Activated CD8-positive, alpha-beta memory T cell treated with anti-CD3 and anti-CD28 coated beads for 1 hour (primary cell): ENCODE data around the gene PPHLN1.
"Not testable (repeated sequence)": the region's sequence is repeated elsewhere in the genome, so short reads cannot be mapped to it uniquely, and the experiment has no call there.

Experiments
- DNase-seq, 2 donors: peaks; one replicate each; pipeline ENCODE4 v3.0.0-alpha.2; 2020; ENCODE audit warnings: low read depth in 1 of 2; ENCODE audit errors: extremely low read depth in 1 of 2

PPHLN1 gene

GRCh38 chr12:42365486-42365885 lies 39.5 kb downstream of the PPHLN1 start:
- no peak for DNase-seq

- DNase-seq, result no peak
Observed at GRCh38 chr12:42370013-42370412, 44.0 kb downstream of the PPHLN1 start.

DNA sequence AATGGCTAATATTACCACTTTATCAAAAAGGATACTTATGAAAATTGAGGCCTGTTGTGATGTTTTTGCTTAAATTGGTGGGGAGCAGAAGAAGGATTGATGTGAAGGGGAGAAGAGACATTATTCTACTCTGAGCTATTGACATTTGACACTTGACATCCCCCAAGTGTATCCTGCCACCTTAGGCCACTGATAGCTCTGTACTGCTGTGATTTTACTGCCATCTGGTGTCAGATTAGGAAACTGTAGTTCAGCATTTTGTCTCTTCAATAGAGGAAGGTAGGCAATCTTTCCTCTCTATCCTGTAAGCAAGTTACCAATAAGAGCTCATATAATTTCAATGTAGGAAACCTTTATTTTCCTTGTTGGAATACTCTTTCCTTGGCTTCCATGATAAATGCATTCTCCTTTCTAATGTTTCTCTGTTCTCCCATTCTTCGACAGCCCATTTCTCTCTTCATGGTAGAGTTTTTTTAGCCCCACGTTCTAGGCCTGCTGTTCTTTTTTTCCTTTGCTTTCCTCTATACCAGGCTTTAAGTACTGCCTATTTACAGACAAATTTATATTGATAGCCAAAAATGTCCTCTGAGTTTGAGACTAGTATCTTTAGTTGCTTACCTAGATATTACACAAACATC lies 46.3 kb downstream of the PPHLN1 start:
- DNase-seq, result no peak

- no peak for DNase-seq
Observed at GRCh38 chr12:42373669-42374068, 47.7 kb downstream of the PPHLN1 start.

- no peak for DNase-seq
Observed at GRCh38 chr12:42380733-42381132, 54.8 kb downstream of the PPHLN1 start.

DNA sequence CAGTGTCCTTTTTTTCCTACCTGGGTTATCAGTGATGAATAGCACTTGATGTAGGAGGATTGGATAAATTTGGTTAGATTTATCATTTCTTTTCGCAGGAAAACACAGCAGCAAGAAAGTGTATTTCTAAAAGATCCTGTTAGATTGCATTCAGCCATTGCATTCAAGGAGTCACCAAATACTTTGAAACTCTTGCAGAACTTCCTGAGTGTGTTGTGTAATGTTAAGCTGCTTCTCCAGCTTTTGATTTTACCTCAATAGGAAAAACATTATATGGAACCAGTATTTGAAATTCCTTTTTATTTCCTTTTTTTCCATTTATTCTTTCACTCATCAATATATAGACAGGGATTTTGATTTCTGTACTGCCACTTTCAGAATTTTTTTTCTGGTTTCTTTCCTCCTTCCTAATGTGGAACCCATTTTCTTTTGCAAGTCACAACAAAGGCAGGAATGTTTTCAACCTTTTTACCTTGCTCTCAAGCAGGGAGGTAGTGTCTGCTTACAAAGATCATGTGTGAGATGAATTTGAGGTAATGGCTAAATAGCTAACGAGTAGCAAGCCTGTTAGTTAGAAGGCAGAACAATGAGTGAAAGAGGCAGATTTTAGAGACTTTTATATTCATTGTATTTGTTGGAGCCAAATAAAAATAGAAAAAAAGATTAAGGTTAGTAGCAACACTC lies 56.2 kb downstream of the PPHLN1 start:
- no peak for DNase-seq

- DNase-seq, result no peak
Observed at GRCh38 chr12:42385326-42385841, 59.4 kb downstream of the PPHLN1 start.

GRCh38 chr12:42386308-42386707 lies 60.3 kb downstream of the PPHLN1 start:
- DNase-seq, result no peak

DNA sequence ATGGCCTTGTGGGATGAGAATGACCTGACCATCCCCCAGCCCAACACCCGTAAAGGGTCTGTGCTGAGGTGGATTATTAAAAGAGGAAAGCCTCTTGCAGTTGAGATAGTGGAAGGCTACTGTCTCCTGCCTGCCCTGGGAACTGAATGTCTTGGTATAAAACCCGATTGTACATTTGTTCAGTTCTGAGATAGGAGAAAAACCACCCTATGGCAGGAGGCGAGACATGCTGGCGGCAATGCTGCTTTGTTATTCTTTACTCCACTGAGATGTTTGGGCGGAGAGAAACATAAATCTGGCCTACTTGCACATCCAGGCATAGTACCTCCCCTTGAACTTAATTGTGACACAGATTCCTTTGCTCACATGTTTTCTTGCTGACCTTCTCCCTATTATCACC lies 62.1 kb downstream of the PPHLN1 start:
- DNase-seq, result not testable (repeated sequence)

DNA sequence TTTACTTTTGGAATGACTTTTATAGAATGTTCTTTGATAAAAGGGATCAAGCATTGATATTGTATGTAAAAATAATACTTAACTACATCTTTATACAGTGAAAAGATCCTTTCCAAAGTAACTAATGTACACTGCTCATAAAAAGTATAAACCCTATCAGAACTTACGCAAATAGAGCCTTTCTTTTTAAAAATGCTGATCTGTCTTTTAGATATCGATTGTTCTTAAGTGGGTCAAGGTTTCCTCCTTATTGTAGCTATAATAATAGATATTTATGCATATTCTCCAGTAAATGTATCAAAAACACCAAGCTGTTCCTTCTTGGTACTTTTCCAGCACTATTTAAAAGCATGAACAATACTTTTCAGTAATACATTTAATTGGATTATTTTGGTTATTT lies 68.5 kb downstream of the PPHLN1 start:
- DNase-seq, result no peak

DNA sequence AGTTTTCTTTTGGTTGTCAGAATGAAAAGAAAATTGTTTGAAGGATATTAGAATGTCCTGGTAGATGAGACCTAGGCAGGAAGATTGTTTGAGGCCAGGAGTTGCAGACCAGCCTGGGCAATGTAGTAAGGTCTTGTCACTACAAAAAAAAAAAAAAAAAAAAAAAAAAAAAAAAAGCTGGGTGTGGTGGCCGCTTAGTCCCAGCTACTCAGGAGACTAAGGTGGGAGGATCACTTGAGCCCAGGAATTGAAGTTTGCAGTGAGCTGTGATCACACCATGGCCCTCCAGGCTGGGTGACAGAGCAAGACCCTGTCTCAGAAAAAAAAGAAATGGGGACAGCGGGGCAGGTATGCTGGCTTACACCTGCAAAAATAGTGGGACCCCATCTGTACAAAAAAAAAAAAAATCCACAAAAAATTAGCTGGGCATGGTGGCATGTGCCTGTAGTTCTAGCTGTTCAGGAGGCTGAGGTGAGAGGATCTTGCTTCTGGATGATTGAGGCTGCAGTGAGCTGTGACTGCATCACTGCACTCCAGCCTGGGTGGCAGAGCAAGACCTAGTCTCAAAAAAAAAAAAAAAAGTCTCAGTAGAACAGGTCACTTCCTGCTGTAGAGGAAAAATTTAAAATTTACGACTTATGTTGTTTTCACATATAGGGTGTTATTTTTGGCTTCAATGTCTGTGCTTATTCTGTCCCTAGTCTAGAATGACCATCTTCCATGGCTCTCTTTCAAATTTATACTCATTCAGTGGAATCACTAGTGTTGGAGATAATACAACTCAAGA lies 70.7 kb downstream of the PPHLN1 start:
- no peak for DNase-seq

- DNase-seq, result no peak
Observed at GRCh38 chr12:42402821-42403411, 76.9 kb downstream of the PPHLN1 start.

GRCh38 chr12:42407306-42407705 lies 81.3 kb downstream of the PPHLN1 start:
- no peak for DNase-seq

DNA sequence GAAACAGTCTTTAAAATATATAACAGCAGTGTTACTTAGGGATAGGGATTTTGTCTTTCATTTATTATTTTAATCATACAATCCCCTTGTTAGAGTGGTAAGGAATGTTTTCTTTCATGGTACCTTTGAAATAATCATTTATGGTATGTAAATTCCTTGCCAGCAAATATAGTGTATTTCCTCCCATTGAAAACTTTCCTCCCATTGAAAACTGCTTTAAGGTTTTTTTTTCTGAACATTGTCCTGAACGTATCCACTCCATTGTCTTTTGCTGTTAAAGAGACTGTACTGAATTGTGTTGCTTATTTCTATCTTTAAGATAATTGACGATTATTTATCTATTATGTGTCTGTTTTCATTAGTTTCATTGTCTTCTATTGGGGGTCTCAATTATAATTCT lies 83.5 kb downstream of the PPHLN1 start:
- DNase-seq, result no peak

DNA sequence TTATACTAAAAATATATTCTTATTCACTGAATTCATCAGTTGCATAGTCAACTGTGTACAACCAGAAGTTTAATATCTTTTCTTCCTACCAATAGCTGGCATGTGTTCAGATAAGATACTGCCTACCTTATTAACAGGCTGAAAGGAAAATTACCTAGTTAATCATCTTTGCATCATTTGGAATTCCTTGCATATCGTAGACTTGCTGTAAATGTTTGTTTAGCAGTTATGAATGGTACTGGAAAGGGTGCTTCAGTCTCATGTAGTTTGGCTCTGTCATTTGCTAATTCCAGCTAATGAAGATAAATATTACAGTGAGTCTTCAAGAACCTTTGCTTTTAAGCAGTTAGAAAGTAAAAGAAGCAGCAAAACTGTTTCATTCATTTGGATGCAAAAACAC lies 84.4 kb downstream of the PPHLN1 start:
- no peak for DNase-seq

GRCh38 chr12:42420395-42420794 lies 94.4 kb downstream of the PPHLN1 start:
- DNase-seq, result no peak

DNA sequence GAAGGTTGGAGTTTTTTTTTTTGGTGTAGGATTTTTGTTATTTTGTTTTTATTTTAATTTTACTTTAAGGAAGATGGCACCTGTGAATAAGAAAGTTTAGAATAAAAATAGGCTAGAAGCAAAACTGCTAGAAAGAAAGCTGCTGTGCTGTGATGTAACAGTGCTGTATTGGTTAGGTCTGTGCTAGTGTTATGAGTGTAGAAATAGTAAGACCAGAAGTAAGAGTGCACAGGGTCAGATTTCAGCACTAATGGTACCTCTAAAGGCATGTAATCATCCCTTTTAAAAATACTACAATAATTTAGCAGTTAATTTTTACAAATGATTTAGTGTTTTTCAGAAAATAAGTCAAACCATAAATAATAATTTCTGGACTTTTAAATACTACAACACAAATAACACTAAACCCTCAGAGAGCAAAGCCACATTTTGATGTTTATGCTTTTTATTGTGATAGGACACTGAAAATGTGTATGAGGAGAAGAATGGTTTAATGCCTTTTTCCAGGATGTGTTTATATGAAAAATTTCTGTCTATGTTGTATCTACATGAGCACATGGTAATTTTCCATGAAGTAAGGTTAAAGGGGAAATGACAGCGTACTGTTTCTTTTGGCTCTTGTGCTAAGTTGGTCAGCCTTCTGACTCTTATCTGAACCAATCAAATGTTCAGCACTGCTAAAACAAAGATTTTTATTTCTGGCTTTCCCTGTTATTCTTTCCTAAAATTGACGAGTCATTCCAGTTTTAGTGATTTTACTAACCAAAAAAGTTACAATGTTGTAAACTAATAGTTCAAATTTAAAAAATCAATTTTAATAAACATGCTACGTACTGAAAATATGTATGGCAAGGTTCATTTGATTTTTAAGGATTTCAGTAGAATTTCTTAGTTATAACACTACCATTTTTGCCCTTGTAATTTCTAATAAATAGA lies 96.1 kb downstream of the PPHLN1 start:
- DNase-seq, result no peak

GRCh38 chr12:42422785-42423184 lies 96.8 kb downstream of the PPHLN1 start:
- DNase-seq, result no peak

- no peak for DNase-seq
Observed at GRCh38 chr12:42426746-42427145, 100.8 kb downstream of the PPHLN1 start.

DNA sequence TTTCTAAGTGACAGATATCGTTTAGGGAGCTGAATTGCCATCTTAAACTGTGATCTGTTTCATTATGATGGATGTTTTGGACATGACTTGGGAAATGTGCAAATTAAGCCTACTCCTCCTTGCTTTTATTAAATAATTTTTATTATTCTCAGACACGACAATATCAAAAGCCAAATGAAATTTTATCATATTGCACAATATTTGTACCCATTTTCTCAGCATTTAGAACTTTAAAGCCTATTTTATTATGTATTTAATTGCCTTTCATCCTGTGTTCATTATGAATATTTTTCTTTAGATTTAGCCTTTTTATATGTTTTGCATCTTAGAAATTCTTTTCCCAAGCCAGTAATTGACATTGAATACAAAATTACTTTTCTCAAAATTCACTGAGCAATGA lies 102.9 kb downstream of the PPHLN1 start:
- DNase-seq, result no peak
